ENCODE measurements around the gene SETBP1. TPM values are rescaled to one million over a fixed set of nuclear protein-coding genes. Genes with fewer than 3 reads are reported as not detected.

Gene SETBP1
- 2.1 and 2.7 TPM in 2 replicates for total RNA-seq (2014; rRNA removed; shearing (Covaris generic))
- 1.1 and 1.3 TPM in 2 replicates for polyA plus RNA-seq (2015; cell fraction: cytosol; rRNA removed)
- 1.5 and 2.3 TPM in 2 replicates for polyA plus RNA-seq (2015; cell fraction: nucleus; rRNA removed)

DNA sequence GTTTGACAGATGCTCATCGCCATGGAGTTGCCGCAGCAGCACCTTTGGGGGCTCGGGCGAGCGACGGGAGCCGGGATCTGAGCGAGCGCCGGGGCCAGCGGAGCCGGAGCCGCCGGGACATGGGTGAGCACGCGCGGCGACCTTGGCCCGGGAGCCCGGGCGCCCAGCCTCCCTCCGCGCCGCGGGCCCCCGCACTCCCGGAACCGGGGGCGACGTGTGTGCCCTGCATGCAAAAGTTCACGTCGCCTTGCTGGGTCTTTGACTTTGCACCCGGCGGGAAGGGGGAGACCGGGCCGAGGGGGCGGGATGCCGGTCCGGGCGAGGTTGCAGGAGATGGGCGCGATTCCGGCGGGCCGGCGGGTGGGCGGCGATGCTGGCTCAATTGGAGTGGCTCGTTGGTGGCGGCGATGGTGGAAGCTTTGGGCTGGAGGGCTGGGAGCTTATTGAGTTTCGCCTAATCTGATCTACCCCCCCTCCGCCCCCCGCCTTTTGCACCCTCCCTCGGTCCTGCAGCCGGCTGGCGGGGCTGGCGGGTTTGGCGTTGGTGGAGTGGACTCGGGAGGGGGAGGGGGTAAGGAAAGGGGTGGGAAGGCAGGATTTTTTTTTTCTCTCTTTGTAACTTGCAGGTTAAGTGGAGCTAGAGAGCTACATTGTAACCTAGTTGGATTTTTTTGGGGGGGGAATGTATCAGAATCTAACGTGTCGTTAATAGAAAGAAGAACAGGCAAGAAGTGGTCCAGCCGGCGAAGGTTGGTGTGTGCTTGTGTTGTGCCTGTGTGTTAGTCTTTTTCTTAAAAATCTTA, at the start of gene SETBP1:
TSS of gene SETBP1 (plus strand) at position 616 of the 803 bp plus-strand sequence. CDS start 20,459 bp downstream, outside the sequence.
- peak; percentile 64 for DNase-seq (ENCODE audit: low read depth)

DNA sequence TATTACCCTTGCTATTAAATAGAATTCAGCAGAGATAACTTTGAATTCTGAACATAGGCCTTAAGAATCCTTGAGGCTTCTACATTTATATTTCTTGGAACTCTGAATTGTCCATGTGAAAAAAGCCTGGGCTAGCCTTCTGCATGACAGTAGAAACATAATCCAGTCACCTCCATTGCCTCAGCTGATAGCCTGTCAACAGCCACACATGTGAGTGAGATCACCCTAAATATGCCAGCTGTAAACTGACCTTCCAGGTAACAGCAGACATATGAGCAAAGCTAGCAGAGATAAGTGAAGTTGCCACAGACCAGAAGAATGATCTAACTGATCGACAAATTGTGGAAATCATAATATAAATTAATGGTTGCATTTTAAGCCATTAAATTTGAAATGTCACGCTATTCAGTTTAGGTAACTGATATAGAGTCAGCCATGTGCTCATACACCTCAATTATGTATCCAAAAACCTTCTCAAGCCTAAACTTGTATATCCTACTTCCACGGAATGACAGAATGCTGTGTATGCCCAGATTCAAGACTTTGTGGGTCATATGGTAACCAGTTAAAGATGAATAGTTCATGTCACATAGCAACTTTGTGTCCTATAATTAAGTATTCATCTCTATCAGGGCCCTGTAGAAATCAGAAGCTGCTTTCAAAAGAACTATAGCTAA, 48.1 kb upstream of the SETBP1 start:
- no peak for DNase-seq (ENCODE audit: low read depth)

DNA sequence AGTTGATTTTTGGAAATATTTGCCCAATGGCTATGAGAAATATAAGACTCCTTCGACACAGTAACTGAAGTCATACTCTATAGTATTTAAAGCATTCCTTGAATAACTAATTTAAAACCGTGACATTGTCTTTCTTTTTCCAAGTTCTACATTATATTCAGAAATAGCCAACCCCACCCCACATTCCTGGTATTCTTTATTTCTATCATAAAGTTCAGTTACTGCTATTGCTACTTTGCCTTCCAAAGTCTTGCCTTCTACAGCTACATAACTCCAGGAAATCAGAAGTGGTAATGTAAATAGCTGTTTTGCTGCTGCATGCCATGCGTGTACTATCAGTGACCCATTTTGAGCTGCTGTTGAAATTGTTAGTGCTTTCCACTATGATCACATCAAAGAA, 45.1 kb upstream of the SETBP1 start:
- no peak for DNase-seq (ENCODE audit: low read depth)

DNA sequence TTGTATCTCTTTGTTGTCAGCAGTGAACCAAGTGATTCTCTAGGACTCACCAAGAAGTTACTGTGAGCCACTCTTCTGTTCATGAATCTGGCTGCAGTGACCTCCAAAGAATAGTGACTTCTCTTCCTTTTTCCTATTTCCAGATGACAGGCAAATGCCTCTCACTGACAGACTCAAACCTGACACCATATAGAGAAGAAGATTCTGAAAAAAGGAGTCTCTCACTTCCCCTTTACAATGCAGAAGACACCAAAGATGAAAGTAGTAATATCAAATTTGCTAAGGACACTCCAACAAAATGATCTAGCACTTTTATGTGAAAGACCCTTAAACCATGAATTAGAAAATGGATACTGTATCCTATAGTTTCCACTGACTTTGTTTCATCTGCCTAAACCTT, 44.4 kb upstream of the SETBP1 start:
- no peak for DNase-seq (ENCODE audit: low read depth)

DNA sequence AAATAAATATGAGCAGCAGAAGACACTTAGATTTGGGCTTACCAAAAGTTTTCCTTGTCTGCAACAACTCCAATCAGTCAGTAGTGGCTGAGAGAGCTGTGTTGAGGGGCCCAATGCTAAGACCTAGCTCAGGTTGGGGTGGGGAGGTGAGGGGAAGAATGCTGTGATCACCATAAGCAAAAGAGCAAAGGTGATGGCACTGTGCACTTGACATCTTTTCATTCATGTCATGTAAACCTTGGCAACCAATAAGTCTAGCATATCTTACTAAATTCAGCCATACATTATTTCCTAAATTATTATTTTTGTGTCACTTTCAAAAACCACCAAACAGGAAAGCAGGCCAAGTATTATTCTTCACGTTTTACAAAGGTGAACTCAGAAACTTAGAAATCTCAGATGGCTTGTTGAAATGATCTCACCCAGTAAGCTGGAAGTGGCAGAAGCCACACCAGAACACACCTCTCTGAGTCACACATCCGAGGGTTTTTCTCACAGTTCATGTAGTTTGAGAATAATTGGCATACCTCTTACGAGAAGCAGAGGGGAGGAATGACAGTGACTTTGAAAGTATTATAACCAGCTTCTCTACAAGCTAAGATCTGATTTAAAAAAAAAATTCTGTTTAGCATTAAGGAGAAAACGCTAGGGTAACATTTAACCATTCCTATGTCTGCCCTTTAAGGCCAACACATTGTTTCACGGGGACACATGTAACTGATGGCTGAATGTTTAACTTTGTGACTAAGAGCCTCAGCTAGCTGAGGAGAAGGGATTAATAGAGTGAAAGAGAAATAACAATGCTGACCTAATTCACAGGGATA, 43.3 kb upstream of the SETBP1 start:
- peak; percentile 86 for DNase-seq (ENCODE audit: low read depth)

DNA sequence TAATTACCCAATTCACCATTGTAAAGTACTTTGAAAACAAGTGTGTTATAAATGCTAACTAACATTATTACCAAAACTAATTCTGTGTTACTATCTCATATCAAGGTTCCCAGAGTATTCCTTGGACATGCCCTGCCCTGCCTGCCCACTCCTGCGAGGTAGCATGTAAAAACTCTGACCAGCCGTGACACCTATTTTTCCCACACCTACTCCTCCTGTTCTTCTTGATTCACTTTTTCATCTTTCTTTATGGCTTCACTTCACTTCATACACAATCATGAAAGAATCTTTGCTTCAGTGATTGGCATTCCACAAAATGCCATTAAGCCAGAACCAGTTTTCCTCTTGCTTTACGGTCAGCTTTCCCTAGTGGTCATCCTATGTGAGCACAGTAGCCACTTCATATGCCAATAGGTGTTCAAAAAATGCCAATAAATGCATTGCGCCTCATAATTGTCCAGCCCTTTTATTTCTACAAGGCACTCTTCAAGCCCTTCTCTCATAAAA, 42.6 kb upstream of the SETBP1 start:
- DNase-seq (ENCODE audit: low read depth): no peak

DNA sequence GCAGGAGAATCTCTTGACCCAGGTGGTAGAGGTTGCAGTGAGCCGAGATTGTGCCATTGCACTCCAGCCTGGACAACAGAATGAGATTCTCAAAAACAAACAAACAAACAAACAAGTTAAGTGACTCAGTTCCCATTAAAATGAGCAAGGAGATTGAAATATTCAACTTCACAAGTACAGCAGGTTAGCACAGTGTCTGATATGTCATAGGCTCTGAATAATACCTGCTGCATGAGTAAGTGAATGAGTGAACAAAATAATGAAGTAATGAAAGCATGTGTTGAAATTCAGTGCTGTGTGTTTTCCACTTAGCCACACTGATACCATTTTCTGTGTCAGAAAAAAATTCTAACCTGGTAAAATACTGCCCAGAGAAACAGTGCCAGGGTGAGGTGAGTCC, 41.9 kb upstream of the SETBP1 start:
- no peak for DNase-seq (ENCODE audit: low read depth)

DNA sequence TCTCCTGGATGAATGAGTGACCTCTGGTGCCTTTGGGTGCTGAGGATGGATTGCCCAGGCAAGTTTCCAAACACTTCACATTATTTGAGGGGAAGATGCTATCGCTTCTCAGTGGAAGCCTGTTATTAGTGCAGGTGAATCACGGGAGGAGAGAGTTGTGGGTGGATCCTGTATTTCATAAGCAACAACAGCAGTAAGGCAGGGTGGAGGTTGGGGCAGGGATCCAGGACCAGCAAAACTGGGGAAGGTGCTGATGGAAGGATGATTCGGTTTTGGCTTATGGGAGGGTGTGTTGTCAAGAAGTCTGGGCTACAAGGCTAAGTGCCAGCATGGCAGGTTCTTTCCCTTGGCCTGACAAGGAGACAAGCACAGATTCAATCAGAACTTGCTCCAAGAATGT, 37.7 kb upstream of the SETBP1 start:
- no peak for DNase-seq (ENCODE audit: low read depth)

DNA sequence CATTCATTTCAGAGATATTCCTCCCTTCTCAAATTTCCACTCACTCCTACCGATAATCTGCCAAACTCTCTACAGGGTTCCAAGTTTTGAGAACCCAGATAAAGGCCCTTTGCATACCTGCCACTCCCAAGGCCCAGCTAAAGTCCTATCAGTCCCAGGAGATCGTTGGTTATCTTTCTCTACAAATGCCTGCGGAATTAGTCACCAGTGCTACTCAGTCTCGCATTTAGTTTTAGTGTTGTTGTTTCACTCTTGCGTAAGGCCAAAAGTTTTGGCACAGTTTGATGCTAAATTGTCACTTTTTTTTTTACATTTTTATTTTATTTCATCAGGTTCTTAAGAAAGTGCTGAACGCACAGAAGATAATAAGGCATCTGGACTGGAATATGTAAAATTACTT, 29.2 kb upstream of the SETBP1 start:
- peak; percentile 66 for DNase-seq (ENCODE audit: low read depth)

DNA sequence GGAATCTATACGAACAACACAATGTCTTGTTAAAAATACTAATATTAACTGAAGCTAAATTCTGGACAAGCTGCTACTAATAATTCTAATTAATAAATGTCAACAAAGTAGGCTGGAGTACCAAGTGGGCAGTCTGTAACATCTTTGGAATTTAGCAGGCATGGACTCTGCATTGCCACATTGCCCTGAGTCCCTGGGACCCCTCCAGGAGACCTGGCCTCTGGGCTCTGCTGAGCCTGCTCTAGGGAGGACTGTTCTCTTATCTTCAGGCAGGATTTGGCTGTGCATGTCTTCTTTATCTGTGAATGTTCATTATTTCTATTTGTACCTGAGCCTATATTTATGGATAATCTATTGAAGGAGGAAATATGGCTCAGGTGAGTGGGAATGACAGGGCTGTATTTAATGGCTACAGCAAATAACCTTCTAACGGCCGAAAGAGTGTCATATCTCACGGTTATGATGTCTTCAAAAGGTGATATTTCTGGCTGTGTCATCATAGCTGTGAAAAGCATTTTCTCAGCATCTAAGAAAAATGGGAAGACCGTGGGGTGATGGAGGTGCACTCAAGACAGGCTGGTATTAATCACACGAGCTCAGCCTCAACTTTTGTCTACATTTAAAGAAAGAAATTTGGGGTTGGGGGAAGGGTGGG, 28.6 kb upstream of the SETBP1 start:
- DNase-seq (ENCODE audit: low read depth): no peak

DNA sequence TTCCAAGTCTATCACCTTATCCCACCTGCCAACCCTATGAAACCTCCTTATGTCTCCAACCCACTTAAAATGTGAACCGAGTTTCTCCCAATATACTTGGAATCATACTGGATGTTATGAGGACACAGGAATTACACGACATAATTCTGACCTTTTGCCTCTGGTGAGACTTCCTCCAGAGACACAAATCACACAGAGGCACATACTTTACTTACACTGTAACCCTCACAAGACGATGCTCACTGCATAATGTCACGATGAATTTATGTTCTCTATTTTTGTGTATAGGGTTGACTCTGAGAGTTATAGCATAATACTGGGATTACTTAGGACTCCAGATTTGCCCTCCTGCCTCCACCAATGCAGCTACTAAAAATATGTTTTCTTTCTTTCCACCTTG, 28.0 kb upstream of the SETBP1 start:
- no peak for DNase-seq (ENCODE audit: low read depth)

DNA sequence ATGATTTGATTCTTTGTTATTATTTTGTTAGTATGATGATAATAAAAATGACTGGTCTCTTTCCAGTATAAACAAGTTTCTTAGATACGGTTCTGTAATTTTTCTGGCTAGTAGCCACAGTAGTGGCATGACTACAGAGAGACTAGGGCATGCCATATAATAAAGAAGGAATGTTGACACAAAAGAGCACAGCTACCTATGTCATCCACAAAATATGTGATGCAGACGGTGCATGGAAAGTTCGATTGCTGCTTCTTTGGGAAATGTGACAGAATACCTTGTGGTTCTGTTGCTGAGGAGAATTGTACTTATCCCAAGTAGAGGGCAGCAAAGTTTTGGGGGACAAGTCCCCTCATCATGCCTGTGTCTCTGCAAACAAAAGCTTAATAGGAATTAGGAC, 26.1 kb upstream of the SETBP1 start:
- peak; percentile 78 for DNase-seq (ENCODE audit: low read depth)

DNA sequence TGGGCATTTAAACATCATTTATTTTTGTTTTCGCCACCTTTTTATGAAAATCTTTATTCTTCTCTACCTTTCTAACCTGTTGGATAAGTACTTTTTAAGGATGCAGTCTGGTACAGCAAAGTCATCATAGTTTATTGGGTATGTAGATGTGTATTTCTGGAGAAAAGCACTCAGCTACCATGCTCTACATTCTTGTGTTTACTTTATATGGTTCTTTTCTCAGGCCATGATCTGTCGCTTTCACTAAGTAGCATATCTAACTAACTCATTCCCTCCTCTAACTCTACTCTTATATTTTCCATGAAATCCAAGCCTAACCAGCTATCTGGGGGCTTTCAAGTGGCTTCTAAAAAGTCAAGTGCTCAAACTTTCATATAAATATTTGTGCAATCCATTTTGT, 25.3 kb upstream of the SETBP1 start:
- no peak for DNase-seq (ENCODE audit: low read depth)

DNA sequence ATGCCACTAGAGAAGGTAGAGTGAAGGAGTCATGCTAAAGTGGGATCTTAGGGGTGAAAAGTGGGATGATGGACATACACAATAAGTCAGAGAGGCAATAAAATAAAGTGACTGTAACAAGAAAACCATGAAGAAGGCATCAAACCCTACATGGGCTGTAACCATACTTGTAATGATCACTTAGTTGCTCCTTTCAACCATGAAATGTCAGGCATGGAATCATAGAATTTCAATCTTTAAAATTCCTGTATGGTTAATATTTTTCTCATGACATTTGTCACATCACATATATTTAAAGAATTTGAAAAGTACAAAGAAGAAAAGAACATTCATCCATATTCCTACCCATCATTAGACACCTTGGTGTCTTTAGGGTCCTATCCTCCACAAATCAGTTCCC, 20.9 kb upstream of the SETBP1 start:
- no peak for DNase-seq (ENCODE audit: low read depth)

DNA sequence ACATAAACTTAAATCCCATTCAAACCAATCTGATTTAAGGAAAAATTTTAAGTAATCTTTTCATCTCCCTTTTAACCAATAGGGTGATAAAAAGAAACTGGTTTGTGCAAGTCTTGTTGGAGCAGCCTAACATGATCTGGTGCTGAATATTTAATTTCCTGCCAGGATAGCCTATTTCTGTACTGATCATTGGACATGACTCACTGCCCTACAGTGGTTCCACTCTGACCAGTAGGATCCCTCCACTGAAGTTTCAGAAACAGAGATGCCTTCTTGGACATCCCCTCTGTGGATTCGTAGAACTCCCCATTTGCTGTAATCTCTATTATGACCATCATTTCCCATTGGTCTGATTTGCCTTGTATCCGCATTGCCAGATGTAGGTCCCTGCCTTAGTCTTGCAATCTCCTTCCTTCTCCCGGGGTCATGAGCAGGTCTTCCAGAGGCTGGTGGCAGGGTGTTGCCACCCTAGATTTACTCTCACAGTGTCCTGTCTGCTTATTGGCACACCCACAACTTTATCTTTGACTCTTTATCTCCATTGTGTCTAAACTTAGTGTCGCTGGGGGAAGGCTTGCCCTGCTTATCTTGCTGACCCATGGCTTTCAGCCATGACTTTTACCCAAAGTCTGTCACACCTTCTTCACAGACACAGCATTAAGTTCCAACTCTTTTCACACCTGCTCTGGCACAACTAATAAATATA, 12.3 kb upstream of the SETBP1 start:
- DNase-seq (ENCODE audit: low read depth): no peak

DNA sequence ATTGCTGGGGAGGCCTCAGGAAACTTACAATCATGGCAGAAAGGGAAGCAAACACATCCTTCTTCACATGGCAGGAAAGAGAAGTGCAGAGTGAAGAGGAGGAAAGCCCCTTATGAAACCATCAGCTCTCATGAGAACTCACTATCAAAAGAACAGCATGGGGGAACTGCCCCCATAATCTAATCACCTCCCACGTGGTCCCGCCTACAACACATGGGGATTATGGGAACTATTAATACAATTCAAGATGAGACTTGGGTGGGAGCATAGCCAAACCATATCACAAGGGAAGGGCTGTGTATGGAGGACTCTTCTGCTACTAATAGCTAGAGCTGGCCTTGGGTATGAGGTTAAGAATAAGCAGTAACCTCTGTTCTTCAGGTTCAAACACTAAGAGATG, 8.8 kb upstream of the SETBP1 start:
- no peak for DNase-seq (ENCODE audit: low read depth)

DNA sequence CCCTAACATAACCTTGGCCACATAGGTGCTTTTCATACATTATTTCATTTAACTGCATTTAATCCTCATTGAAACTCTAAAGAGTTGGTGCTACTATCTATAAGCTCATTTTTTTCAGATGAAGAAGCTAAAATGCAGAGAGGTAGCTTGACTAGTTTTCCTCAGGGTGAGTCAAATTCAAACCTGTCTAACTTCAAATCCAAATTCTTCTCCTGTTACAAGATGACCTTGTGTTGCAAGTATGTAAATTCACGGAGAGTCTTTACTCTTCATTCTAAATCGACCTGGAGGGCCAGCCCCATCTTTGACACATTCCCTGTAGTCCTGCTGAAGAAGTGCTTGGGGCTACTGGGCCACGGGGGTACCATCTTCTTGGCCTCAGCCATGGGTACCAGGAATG, 8.2 kb upstream of the SETBP1 start:
- no peak for DNase-seq (ENCODE audit: low read depth)

DNA sequence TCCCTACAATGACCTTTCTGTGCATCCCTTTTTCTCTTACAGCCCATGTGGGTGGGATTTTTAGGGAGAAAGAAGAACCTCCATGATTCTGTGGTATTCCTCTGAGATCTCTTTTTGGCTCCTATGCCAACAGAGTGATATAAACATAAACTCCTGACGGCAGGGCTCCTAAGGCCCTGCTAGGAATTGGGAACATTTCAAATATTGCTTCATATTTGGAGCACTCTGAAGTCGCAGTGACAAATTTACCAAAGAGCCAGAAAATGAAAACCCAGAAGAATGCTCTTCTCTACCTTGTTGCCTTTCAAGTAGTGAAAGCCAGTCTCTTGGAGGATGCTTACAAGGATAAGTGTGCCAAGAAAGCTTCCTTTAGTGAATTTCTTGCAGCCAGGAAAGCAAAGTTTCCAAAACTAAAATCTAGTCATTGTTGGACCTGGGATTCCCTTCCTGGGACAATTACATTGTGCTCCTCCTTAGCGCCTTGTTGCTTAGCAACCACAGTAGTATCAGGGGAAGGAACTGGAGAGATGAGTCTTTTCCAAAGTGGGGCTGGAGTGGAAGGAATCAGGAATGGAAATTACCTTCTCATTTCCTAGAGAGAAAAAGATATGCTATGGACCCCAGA, 7.3 kb upstream of the SETBP1 start:
- DNase-seq (ENCODE audit: low read depth): no peak

DNA sequence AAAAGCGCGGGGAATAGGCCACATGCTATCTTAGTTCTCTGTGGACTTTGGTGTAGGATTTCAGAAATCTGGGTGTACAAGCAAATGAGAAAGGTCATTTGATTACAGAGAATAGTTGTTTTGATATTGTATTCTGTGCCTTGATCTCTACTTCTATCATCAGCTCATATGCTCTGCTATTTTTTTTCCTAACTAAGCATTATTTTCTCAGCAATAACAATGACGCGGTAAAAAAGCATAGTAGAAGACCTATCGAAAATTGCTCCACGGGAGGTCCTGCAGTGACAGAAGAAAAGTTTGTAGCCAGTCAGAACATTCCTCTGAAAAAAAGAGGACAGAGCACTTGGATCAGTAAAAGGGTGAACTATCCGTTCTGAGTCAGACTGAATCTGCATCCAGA, 2.8 kb upstream of the SETBP1 start:
- no peak for DNase-seq (ENCODE audit: low read depth)

DNA sequence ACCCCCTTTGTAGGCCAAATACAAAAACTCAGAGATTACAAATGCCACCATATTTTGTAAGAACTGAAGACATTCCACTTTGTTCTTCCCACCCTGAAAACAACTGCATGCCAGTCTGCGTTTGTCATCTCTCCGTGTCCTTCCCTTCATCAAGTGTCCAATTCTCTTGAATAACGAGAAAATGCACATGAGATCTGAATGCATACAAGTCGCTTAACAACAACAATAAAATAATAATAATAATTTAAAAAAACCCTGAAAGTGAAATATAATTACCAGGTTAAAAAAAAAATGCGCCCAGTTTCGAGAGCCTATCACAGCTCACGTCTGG, 2.0 kb upstream of the SETBP1 start:
- no peak for DNase-seq (ENCODE audit: low read depth)
